ENCODE results near the gene RPP30. TPM values are rescaled to one million over a fixed set of nuclear protein-coding genes. Genes with fewer than 3 reads are reported as not detected.

The RPP30 gene
- total RNA-seq, 1 donor: 43.1 TPM

- peak overlapping the region; percentile 79 for H3K4me3 ChIP-seq (ENCODE audit: insufficient read depth, low read length)
- peaks cover 21% of the 10 kb centered on the region for H3K79me2 ChIP-seq (ENCODE audit: insufficient read depth, low read length)
- H3K9me3 ChIP-seq (ENCODE audit: low read depth, low read length): no peaks in the 10 kb centered on the region
- DNase-seq (ENCODE audit: insufficient read length, low spot score, missing footprints): no peak
- H3K36me3 ChIP-seq (ENCODE audit: insufficient read depth, low read length): no peaks in the 10 kb centered on the region
- no peak for TF ChIP-seq CTCF (IDR thresholded peaks at IDR 0.05; ENCODE audit: extremely low read depth, low read depth, low read length)
- H4K20me1 ChIP-seq (ENCODE audit: insufficient read depth, low read length): no peaks in the 10 kb centered on the region
- peaks cover 21% of the 10 kb centered on the region for H3K4me1 ChIP-seq (ENCODE audit: insufficient read depth, low read length)
- no peaks in the 10 kb centered on the region for H3K27me3 ChIP-seq (ENCODE audit: insufficient read depth, low read length)
- H3K27ac ChIP-seq (ENCODE audit: low read depth, low read length): no peak overlapping the region
- H3K4me2 ChIP-seq (ENCODE audit: insufficient read depth, low read length): peak overlapping the region; percentile 79
- peak overlapping the region; percentile 95 for H2AFZ ChIP-seq (ENCODE audit: low read length)
These were observed 14.7 kb upstream of the RPP30 start for GRCh38 chr10:90856964-90857634.

DNA sequence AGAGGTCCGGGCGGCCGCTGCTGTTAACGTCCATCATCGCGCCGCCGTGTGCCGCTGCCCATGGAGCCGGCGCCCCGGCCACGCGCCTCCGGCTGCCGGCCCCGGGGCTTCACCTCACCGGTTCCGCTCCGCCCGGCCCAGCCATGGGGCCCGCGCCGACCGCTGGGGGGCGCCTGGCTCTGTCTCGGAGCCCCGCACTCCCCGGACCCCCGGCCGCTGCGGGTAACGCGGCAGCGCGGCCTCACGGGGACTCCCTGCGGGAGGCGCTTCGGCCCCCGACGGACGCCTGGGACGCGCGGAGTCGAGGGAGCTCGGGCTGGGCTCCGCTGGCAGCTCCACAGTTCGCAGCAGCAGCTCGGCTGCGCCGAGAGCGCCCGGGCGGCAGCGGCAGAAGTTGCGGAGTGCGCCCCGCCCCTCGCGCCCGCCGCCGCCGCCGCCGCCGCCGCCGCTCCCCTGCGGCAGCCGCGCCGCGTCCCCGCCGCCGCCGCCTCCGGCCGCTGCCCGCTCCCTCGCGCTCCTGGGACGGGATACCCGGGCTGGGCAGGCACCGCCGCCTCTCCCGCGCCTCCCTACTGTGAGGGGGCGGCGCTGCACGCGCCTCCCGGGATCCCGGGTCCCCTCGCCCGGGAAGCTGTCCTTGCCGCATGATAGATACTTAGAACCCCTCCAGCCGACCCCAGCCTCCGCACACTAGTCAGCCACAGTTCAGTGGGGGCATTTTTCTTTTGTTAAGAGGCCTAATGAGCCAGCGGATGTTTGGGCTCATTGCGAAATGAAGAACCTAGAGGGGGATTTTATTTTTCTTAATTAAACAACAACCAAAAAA is 13.9 kb upstream of the RPP30 start, which contains the start of gene HTR7:
Gene HTR7, minus strand, starts transcription at position 405 of the 826 bp plus-strand sequence. Its CDS starts 368 bp downstream, at position 37.
- Histone ChIP-seq H3K4me1 (ENCODE audit: insufficient read depth, low read length) (peaks cover 21% of the 10 kb centered on the region), H3K4me3 (ENCODE audit: insufficient read depth, low read length) (peak within 1 kb of the TSS; percentile 79), H4K20me1 (ENCODE audit: insufficient read depth, low read length) (no peaks in the 10 kb centered on the region), H2AFZ (ENCODE audit: low read length) (peak within 1 kb of the TSS; percentile 95), H3K4me2 (ENCODE audit: insufficient read depth, low read length) (peak within 1 kb of the TSS; percentile 79), H3K36me3 (ENCODE audit: insufficient read depth, low read length) (no peaks in the 10 kb centered on the region), H3K27ac (ENCODE audit: low read depth, low read length) (peak within 1 kb of the TSS; percentile 60), H3K27me3 (ENCODE audit: insufficient read depth, low read length) (no peaks in the 10 kb centered on the region), H3K9me3 (ENCODE audit: low read depth, low read length) (no peaks in the 10 kb centered on the region), H3K79me2 (ENCODE audit: insufficient read depth, low read length) (peaks cover 21% of the 10 kb centered on the region)
- peak; percentile 29 for TF ChIP-seq CTCF (IDR thresholded peaks at IDR 0.05; ENCODE audit: extremely low read depth, low read depth, low read length)
- DNase-seq (ENCODE audit: insufficient read length, low spot score, missing footprints): peak; percentile 95

DNA sequence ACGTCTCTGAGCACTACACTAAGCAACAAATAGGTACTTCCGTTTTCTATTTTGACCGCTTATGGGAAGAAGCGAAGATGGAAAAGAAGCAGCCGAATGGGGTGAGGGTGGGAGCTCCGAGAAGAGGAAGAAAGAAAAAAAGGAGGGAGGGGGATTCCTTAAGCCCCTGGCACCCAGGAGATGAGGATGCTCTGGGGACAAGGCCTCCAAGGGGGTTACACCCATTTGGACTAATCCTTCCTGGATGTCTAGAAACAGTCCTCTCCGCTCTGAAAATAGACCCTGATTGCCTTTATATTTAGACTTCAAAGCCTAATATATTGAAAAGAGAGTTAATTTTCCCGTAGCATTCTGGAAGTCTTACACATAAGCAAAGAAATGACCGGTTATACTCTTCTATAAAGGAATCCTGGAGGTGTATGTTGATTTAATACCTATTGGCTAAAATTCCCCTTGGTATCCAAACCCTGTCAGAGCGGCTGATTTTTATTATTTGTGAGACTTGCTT is 13.3 kb upstream of the RPP30 start:
- no peak for DNase-seq (ENCODE audit: insufficient read length, low spot score, missing footprints)
- Histone ChIP-seq H3K4me2 (ENCODE audit: insufficient read depth, low read length) (peak overlapping the region; percentile 74), H4K20me1 (ENCODE audit: insufficient read depth, low read length) (no peaks in the 10 kb centered on the region), H3K36me3 (ENCODE audit: insufficient read depth, low read length) (no peaks in the 10 kb centered on the region), H3K79me2 (ENCODE audit: insufficient read depth, low read length) (peaks cover 21% of the 10 kb centered on the region), H3K4me3 (ENCODE audit: insufficient read depth, low read length) (peak overlapping the region; percentile 79), H2AFZ (ENCODE audit: low read length) (peak overlapping the region; percentile 82), H3K27ac (ENCODE audit: low read depth, low read length) (peak overlapping the region; percentile 60), H3K9me3 (ENCODE audit: low read depth, low read length) (no peaks in the 10 kb centered on the region), H3K27me3 (ENCODE audit: insufficient read depth, low read length) (no peaks in the 10 kb centered on the region), H3K4me1 (ENCODE audit: insufficient read depth, low read length) (peaks cover 21% of the 10 kb centered on the region)
- no peak for TF ChIP-seq CTCF (IDR thresholded peaks at IDR 0.05; ENCODE audit: extremely low read depth, low read depth, low read length)

- Histone ChIP-seq H2AFZ (ENCODE audit: low read length) (no peak overlapping the region), H3K27ac (ENCODE audit: low read depth, low read length) (peak overlapping the region; percentile 60), H4K20me1 (ENCODE audit: insufficient read depth, low read length) (no peaks in the 10 kb centered on the region), H3K4me1 (ENCODE audit: insufficient read depth, low read length) (peaks cover 21% of the 10 kb centered on the region), H3K9me3 (ENCODE audit: low read depth, low read length) (no peaks in the 10 kb centered on the region), H3K36me3 (ENCODE audit: insufficient read depth, low read length) (no peaks in the 10 kb centered on the region), H3K27me3 (ENCODE audit: insufficient read depth, low read length) (no peaks in the 10 kb centered on the region), H3K79me2 (ENCODE audit: insufficient read depth, low read length) (peaks cover 14% of the 10 kb centered on the region), H3K4me3 (ENCODE audit: insufficient read depth, low read length) (peak overlapping the region; percentile 36), H3K4me2 (ENCODE audit: insufficient read depth, low read length) (peak overlapping the region; percentile 74)
- DNase-seq (ENCODE audit: insufficient read length, low spot score, missing footprints): peak; percentile 79
- TF ChIP-seq CTCF (IDR thresholded peaks at IDR 0.05; ENCODE audit: extremely low read depth, low read depth, low read length): no peak
These were observed 12.4 kb upstream of the RPP30 start for GRCh38 chr10:90859321-90859751.
